Measurements from ENCODE around the gene ZNF268.
"Not testable (repeated sequence)": the region's sequence is repeated elsewhere in the genome, so short reads cannot be mapped to it uniquely, and the experiment has no call there.

The ZNF268 gene

GRCh38 chr12:133233006-133233405, 51.7 kb downstream of the ZNF268 start:
- Histone ChIP-seq H3K4me3 (ENCODE audit: low read length) (no peak overlapping the region), H3K4me1 (ENCODE audit: control insufficient read depth, insufficient read depth, low read length) (no peaks in the 10 kb centered on the region), H3K9ac (ENCODE audit: low read length) (no peak overlapping the region), H3K9me3 (ENCODE audit: control insufficient read depth, low read length) (no peaks in the 10 kb centered on the region), H3K27me3 (ENCODE audit: control insufficient read depth, insufficient read depth, low read length) (no peaks in the 10 kb centered on the region), H3K36me3 (ENCODE audit: control insufficient read depth, insufficient read depth, low read length) (no peaks in the 10 kb centered on the region)

GRCh38 chr12:133233993-133234564, 52.8 kb downstream of the ZNF268 start:
- Histone ChIP-seq H3K4me1 (ENCODE audit: control insufficient read depth, insufficient read depth, low read length) (no peaks in the 10 kb centered on the region), H3K9me3 (ENCODE audit: control insufficient read depth, low read length) (no peaks in the 10 kb centered on the region), H3K4me3 (ENCODE audit: low read length) (no peak overlapping the region), H3K9ac (ENCODE audit: low read length) (no peak overlapping the region), H3K27me3 (ENCODE audit: control insufficient read depth, insufficient read depth, low read length) (no peaks in the 10 kb centered on the region), H3K36me3 (ENCODE audit: control insufficient read depth, insufficient read depth, low read length) (no peaks in the 10 kb centered on the region)

GRCh38 chr12:133234971-133235370, 53.7 kb downstream of the ZNF268 start:
- no peaks in the 10 kb centered on the region for H3K9me3 ChIP-seq (ENCODE audit: control insufficient read depth, low read length)
- no peaks in the 10 kb centered on the region for H3K36me3 ChIP-seq (ENCODE audit: control insufficient read depth, insufficient read depth, low read length)
- peaks cover 3% of the 10 kb centered on the region for H3K27me3 ChIP-seq (ENCODE audit: control insufficient read depth, insufficient read depth, low read length)

GRCh38 chr12:133235401-133236112, 54.3 kb downstream of the ZNF268 start, which contains the start of gene ANHX:
ANHX (minus strand) TSS chr12:133235877; CDS start chr12:133234356, 1,521 bp downstream.
- Histone ChIP-seq H3K27me3 (ENCODE audit: control insufficient read depth, insufficient read depth, low read length) (peaks cover 3% of the 10 kb centered on the region), H3K9me3 (ENCODE audit: control insufficient read depth, low read length) (no peaks in the 10 kb centered on the region), H3K4me1 (ENCODE audit: control insufficient read depth, insufficient read depth, low read length) (no peaks in the 10 kb centered on the region), H3K4me3 (ENCODE audit: low read length) (no peak within 1 kb of the TSS), H3K9ac (ENCODE audit: low read length) (no peak within 1 kb of the TSS), H3K36me3 (ENCODE audit: control insufficient read depth, insufficient read depth, low read length) (no peaks in the 10 kb centered on the region)

More at GRCh38 chr12:133234971-133235370, 53.7 kb downstream of the ZNF268 start:
- H3K4me3 ChIP-seq (ENCODE audit: low read length): no peak overlapping the region
- H3K4me1 ChIP-seq (ENCODE audit: control insufficient read depth, insufficient read depth, low read length): no peaks in the 10 kb centered on the region
- no peak overlapping the region for H3K9ac ChIP-seq (ENCODE audit: low read length)

GRCh38 chr12:133236144-133236543, 54.8 kb downstream of the ZNF268 start:
- H3K9ac ChIP-seq (ENCODE audit: low read length): no peak overlapping the region
- no peaks in the 10 kb centered on the region for H3K4me1 ChIP-seq (ENCODE audit: control insufficient read depth, insufficient read depth, low read length)
- H3K9me3 ChIP-seq (ENCODE audit: control insufficient read depth, low read length): no peaks in the 10 kb centered on the region
- H3K27me3 ChIP-seq (ENCODE audit: control insufficient read depth, insufficient read depth, low read length): peaks cover 3% of the 10 kb centered on the region
- H3K36me3 ChIP-seq (ENCODE audit: control insufficient read depth, insufficient read depth, low read length): no peaks in the 10 kb centered on the region
- no peak overlapping the region for H3K4me3 ChIP-seq (ENCODE audit: low read length)

GRCh38 chr12:133236556-133236955, 55.3 kb downstream of the ZNF268 start:
- Histone ChIP-seq H3K9me3 (ENCODE audit: control insufficient read depth, low read length) (no peaks in the 10 kb centered on the region), H3K4me1 (ENCODE audit: control insufficient read depth, insufficient read depth, low read length) (no peaks in the 10 kb centered on the region), H3K4me3 (ENCODE audit: low read length) (no peak overlapping the region), H3K36me3 (ENCODE audit: control insufficient read depth, insufficient read depth, low read length) (no peaks in the 10 kb centered on the region), H3K9ac (ENCODE audit: low read length) (no peak overlapping the region), H3K27me3 (ENCODE audit: control insufficient read depth, insufficient read depth, low read length) (peaks cover 3% of the 10 kb centered on the region)

- no peaks in the 10 kb centered on the region for H3K4me1 ChIP-seq (ENCODE audit: control insufficient read depth, insufficient read depth, low read length)
- H3K4me3 ChIP-seq (ENCODE audit: low read length): no peak overlapping the region
- H3K9me3 ChIP-seq (ENCODE audit: control insufficient read depth, low read length): no peaks in the 10 kb centered on the region
- no peak overlapping the region for H3K9ac ChIP-seq (ENCODE audit: low read length)
- H3K27me3 ChIP-seq (ENCODE audit: control insufficient read depth, insufficient read depth, low read length): no peaks in the 10 kb centered on the region
- no peaks in the 10 kb centered on the region for H3K36me3 ChIP-seq (ENCODE audit: control insufficient read depth, insufficient read depth, low read length)
Observed at GRCh38 chr12:133251732-133252131, 70.4 kb downstream of the ZNF268 start.

GRCh38 chr12:133255833-133256232, 74.5 kb downstream of the ZNF268 start:
- H3K4me3 ChIP-seq (ENCODE audit: low read length); H3K36me3 ChIP-seq (ENCODE audit: control insufficient read depth, insufficient read depth, low read length); H3K27me3 ChIP-seq (ENCODE audit: control insufficient read depth, insufficient read depth, low read length); H3K9me3 ChIP-seq (ENCODE audit: control insufficient read depth, low read length); H3K9ac ChIP-seq (ENCODE audit: low read length); H3K4me1 ChIP-seq (ENCODE audit: control insufficient read depth, insufficient read depth, low read length): not testable (repeated sequence)

GRCh38 chr12:133256321-133256720, 75.0 kb downstream of the ZNF268 start:
- H3K36me3 ChIP-seq (ENCODE audit: control insufficient read depth, insufficient read depth, low read length): no peaks in the 10 kb centered on the region
- H3K27me3 ChIP-seq (ENCODE audit: control insufficient read depth, insufficient read depth, low read length): no peaks in the 10 kb centered on the region
- H3K4me3 ChIP-seq (ENCODE audit: low read length): no peak overlapping the region
- no peaks in the 10 kb centered on the region for H3K9me3 ChIP-seq (ENCODE audit: control insufficient read depth, low read length)
- no peaks in the 10 kb centered on the region for H3K4me1 ChIP-seq (ENCODE audit: control insufficient read depth, insufficient read depth, low read length)
- no peak overlapping the region for H3K9ac ChIP-seq (ENCODE audit: low read length)

GRCh38 chr12:133264173-133264572, 82.9 kb downstream of the ZNF268 start:
- Histone ChIP-seq H3K9me3 (ENCODE audit: control insufficient read depth, low read length) (no peaks in the 10 kb centered on the region), H3K9ac (ENCODE audit: low read length) (no peak overlapping the region), H3K4me3 (ENCODE audit: low read length) (no peak overlapping the region), H3K27me3 (ENCODE audit: control insufficient read depth, insufficient read depth, low read length) (no peaks in the 10 kb centered on the region), H3K36me3 (ENCODE audit: control insufficient read depth, insufficient read depth, low read length) (no peaks in the 10 kb centered on the region), H3K4me1 (ENCODE audit: control insufficient read depth, insufficient read depth, low read length) (no peaks in the 10 kb centered on the region)
